Measurements from ENCODE around the gene RAP1B.

The RAP1B gene

DNA sequence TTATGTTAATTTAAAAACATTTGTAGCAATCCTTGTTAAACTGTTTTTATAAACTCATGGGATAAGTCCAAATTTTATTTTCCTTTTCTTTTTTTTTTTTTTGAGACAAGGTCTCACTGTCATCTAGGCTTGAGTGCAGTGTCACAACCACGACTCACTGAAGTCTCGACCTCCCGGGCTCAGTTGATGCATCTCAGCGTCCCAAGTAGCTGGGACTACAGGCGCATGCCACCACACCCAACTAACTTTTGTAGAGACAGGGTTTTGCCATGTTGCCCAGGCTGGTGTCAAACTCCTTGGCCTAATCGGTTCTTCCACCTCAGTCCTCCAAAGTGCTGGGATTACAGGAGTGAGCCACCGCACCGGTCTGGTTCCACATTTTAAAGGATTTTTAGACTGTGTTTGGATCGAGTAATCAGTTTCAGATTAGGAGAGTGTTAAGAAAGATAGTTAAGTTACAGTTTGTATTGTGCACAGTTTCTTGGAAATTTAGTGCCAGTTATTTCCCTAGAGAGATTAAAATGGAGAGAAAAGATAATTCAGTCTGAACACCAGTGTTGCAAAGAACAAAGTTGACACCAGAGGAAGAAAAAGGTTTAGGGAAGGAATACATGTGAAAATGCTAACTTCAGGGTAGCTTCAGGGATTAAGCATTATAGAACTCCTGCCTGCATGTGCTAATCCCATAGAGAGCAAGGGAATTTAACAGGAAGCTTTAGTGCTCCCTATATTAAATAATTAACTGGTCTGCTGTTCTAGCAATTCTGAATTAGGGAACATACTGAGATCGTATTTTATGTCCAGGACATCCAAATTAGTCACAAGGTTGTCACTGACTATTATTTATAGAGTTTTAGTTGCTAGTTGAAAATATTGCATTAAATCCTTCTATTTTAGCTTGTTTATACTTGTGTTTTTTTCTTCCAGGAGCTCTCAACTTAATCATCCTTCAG lies 10.1 kb downstream of the RAP1B start:
- CTCF ChIA-PET = no interaction called here

DNA sequence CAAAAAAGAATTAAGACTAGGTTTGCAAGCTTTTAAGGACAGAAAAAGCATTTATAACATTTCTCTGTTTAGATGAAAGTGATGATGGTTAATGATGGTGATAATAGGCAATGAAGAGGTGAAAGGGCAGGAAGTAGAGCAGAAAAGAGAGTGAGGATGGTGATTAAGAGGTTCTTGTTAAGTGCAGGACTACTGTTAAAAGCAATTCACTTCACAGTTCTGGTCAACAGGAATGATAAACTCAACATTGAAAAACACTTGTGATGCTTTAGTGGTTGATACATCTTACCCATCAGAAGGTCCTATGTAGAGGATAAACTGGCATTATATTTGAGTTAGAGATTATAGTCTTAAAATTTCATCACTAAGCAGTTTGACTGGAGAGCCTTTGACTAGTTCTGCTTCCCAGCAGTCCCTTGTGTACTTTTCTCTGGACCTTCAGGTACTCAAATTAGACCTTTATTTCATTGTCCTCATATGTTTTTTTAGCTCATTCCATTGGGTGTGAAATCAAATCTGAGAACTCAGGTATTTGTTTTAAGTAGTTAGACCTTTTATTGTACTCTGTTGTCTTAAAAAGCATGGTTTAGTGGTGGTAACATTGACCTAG lies 10.9 kb downstream of the RAP1B start:
- no peak for DNase-seq (ENCODE audit: extremely low spot score)
- POLR2A ChIA-PET = interaction anchor here (0.6 to 2.2 kb wide), 2 partner anchors 10 to 11 kb away, joined by 3 to 10 read pairs; partner anchors contain the start of gene RAP1B
- TF ChIP-seq FOXA1 (IDR thresholded peaks at IDR 0.05) (no peak), ARNT (IDR thresholded peaks at IDR 0.05) (no peak), CTBP1 (IDR thresholded peaks at IDR 0.05; ENCODE audit: borderline replicate concordance) (no peak), ZNF384 (IDR thresholded peaks at IDR 0.05) (no peak), SP1 (IDR thresholded peaks at IDR 0.05) (no peak), BHLHE40 (IDR thresholded peaks at IDR 0.05; ENCODE audit: borderline replicate concordance) (no peak), FOXK2 (IDR thresholded peaks at IDR 0.05) (no peak), L3MBTL2 (conservative IDR thresholded peaks at IDR 0.05) (no peak), HDGF (IDR thresholded peaks at IDR 0.05; ENCODE audit: borderline replicate concordance) (no peak), LEF1 (IDR thresholded peaks at IDR 0.05; ENCODE audit: borderline replicate concordance) (no peak), SUZ12 (IDR thresholded peaks at IDR 0.05) (no peak), ELF4 (IDR thresholded peaks at IDR 0.05) (no peak)
- TF ChIP-seq, protein P1, sequence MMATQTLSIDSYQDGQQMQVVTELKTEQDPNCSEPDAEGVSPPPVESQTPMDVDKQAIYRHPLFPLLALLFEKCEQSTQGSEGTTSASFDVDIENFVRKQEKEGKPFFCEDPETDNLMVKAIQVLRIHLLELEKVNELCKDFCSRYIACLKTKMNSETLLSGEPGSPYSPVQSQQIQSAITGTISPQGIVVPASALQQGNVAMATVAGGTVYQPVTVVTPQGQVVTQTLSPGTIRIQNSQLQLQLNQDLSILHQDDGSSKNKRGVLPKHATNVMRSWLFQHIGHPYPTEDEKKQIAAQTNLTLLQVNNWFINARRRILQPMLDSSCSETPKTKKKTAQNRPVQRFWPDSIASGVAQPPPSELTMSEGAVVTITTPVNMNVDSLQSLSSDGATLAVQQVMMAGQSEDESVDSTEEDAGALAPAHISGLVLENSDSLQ (IDR thresholded peaks at IDR 0.05) = no peak
- CTCF ChIA-PET = no interaction called here

More for the DNA sequence above, 10.1 kb downstream of the RAP1B start:
- POLR2A ChIA-PET = interaction anchor here (0.6 to 2.2 kb wide), 2 partner anchors 11 kb away, joined by 3 to 10 read pairs; partner anchors contain the start of gene RAP1B
- TF ChIP-seq, protein P1 (IDR thresholded peaks at IDR 0.05) = peak; percentile 22; the same call in 1 of the 2 replicates
- TF ChIP-seq BHLHE40 (IDR thresholded peaks at IDR 0.05; ENCODE audit: borderline replicate concordance) (no peak), FOXA1 (IDR thresholded peaks at IDR 0.05) (no peak)
- DNase-seq (ENCODE audit: extremely low spot score) = no peak

DNA sequence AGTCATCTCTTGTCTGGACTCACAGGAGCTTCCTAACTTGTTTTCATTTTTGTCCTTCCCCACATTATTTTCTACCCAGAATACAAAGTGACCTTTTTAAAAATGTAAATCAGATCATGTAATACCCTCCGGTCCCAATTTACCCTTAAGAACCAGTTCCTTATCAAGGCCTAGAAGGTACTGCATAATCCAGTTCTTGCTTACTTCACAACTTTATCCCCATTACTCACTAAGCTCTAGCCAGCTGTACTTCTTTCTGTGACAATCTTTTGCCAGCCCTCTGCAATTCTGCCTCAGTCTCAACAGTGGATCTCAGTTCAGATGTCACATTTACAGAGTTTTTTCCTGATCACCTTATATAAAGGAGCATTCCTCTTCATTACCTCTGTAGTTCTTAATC lies 11.6 kb downstream of the RAP1B start:
- no peak for TF ChIP-seq L3MBTL2 (conservative IDR thresholded peaks at IDR 0.05)
- TF ChIP-seq FOXM1 (IDR thresholded peaks at IDR 0.05; ENCODE audit: borderline replicate concordance) = no peak
- no peak for TF ChIP-seq FOXK2 (IDR thresholded peaks at IDR 0.05)
- TF ChIP-seq LEF1 (IDR thresholded peaks at IDR 0.05; ENCODE audit: borderline replicate concordance) = no peak
- no peak for TF ChIP-seq ARNT (IDR thresholded peaks at IDR 0.05)
- no peak for TF ChIP-seq ELF4 (IDR thresholded peaks at IDR 0.05)
- ChIA-PET POLR2A (interaction anchor here (2.2 kb wide), 1 partner anchor 12 kb away, joined by 10 read pairs; the partner anchor contains the start of gene RAP1B), CTCF (no interaction called here)
- DNase-seq (ENCODE audit: extremely low spot score) = no peak

GRCh38 chr12:68623059-68623458 lies 12.4 kb downstream of the RAP1B start:
- ChIA-PET CTCF (no interaction called here), POLR2A (no interaction called here)
- TF ChIP-seq FOXM1 (IDR thresholded peaks at IDR 0.05; ENCODE audit: borderline replicate concordance) (no peak), ELF4 (IDR thresholded peaks at IDR 0.05) (no peak), ARNT (IDR thresholded peaks at IDR 0.05) (no peak), L3MBTL2 (conservative IDR thresholded peaks at IDR 0.05) (no peak), TARDBP (IDR thresholded peaks at IDR 0.05) (no peak), SP1 (IDR thresholded peaks at IDR 0.05) (no peak), NFRKB (IDR thresholded peaks at IDR 0.05) (no peak), HDGF (IDR thresholded peaks at IDR 0.05; ENCODE audit: borderline replicate concordance) (no peak), BHLHE40 (IDR thresholded peaks at IDR 0.05; ENCODE audit: borderline replicate concordance) (no peak), SUZ12 (IDR thresholded peaks at IDR 0.05) (no peak), LEF1 (IDR thresholded peaks at IDR 0.05; ENCODE audit: borderline replicate concordance) (no peak), FOXK2 (IDR thresholded peaks at IDR 0.05) (no peak), CTBP1 (IDR thresholded peaks at IDR 0.05; ENCODE audit: borderline replicate concordance) (no peak), ZNF384 (IDR thresholded peaks at IDR 0.05) (no peak)
- TF ChIP-seq, protein P1 (IDR thresholded peaks at IDR 0.05) = no peak
- DNase-seq (ENCODE audit: extremely low spot score) = no peak

DNA sequence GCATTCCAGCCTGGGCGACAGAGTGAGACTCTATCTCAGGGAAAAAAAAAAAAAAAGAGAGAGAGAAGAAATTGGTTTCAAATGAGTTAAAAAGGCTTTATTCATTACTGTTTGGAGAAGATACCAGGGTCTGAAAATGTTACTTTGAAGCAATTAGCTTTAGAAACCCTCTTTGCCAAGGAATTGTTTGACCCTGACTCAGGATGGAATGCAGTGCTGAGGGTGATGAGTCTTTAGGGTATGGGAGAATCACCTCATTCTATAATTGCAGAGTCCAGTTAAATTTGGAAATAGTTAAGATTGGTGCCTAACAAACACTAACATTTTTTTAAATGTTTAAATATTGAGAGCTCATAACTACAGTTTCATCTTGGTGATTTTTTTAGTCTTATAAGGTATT lies 13.3 kb downstream of the RAP1B start:
- POLR2A ChIA-PET = no interaction called here
- TF ChIP-seq ARNT (IDR thresholded peaks at IDR 0.05) (no peak), L3MBTL2 (conservative IDR thresholded peaks at IDR 0.05) (no peak), FOXA1 (IDR thresholded peaks at IDR 0.05) (no peak), BHLHE40 (IDR thresholded peaks at IDR 0.05; ENCODE audit: borderline replicate concordance) (no peak), LEF1 (IDR thresholded peaks at IDR 0.05; ENCODE audit: borderline replicate concordance) (no peak), HDGF (IDR thresholded peaks at IDR 0.05; ENCODE audit: borderline replicate concordance) (no peak), NFRKB (IDR thresholded peaks at IDR 0.05) (no peak), CTBP1 (IDR thresholded peaks at IDR 0.05; ENCODE audit: borderline replicate concordance) (no peak), FOXM1 (IDR thresholded peaks at IDR 0.05; ENCODE audit: borderline replicate concordance) (no peak), SP1 (IDR thresholded peaks at IDR 0.05) (no peak), ELF4 (IDR thresholded peaks at IDR 0.05) (no peak), SUZ12 (IDR thresholded peaks at IDR 0.05) (no peak), ZNF384 (IDR thresholded peaks at IDR 0.05) (no peak), TARDBP (IDR thresholded peaks at IDR 0.05) (no peak)
- TF ChIP-seq, protein P1 (IDR thresholded peaks at IDR 0.05) = no peak
- no peak for DNase-seq (ENCODE audit: extremely low spot score)
- CTCF ChIA-PET = no interaction called here

Data from HEK293T (cell line).